NCI-H345 treated with DMSO at 0.1 percent for 48 hours (cell line): ENCODE data around the gene RBM28.

Source experiments
- DNase-seq: peaks from one replicate; lab custom pipeline; 2025; ENCODE audit not compliant: unreplicated experiment; lab: John Stamatoyannopoulos, UW

The RBM28 gene

DNA sequence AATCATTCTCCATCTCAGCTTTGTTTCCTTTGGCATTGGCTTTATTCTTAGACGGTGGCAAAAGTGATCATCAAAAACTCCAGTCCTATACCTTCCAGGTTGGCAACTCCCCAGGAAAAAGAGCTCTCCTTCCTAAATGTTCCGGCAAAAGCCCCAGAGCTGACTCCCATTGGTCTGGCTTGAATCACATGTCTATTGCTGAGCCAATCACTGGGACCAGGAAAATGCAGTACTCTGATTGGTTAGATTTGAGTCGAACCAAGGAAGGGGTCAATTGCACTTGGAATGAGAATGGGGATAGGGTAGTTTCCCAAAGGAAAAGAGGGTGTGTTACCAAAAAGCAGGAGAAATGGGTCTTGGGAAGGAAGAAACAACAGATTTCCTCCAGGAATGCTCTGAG is 80.3 kb downstream of the RBM28 start:
- no peak for DNase-seq

DNA sequence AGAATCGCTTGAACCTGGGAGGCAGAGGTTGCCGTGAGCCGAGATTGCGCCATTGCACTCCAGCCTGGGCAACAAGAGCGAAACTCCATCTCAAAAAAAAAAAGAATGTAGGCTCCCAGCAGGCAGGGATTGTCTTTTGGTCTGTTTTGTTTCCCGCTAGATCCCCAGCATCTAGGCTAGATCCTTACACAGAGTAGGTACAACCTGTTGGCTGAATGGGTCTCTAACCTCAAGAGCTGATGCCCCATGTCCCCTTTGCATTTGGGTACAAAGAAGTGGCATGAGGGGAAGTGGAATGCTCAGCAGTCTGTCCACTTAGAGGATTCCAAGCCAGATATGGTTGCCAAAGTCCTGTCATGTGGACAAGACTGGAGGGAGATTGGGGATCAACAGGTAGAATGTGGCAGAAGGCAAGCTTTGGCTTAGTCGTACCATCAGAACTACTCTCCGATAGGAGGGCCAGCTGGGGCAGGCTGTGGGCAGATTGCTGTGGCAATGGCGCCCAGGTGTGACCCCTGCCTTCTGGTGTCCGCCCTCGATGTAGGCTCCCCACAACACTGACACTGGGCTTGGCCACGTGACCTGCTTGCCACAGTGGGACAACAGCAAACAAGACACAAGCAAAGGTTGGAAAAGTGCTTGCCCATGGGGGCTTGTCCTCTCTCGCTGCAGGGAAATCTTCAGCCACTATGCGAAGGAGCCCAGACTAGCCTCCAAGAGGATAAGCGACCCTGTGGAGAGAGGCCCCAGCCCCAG is 81.3 kb downstream of the RBM28 start:
- DNase-seq = no peak

DNA sequence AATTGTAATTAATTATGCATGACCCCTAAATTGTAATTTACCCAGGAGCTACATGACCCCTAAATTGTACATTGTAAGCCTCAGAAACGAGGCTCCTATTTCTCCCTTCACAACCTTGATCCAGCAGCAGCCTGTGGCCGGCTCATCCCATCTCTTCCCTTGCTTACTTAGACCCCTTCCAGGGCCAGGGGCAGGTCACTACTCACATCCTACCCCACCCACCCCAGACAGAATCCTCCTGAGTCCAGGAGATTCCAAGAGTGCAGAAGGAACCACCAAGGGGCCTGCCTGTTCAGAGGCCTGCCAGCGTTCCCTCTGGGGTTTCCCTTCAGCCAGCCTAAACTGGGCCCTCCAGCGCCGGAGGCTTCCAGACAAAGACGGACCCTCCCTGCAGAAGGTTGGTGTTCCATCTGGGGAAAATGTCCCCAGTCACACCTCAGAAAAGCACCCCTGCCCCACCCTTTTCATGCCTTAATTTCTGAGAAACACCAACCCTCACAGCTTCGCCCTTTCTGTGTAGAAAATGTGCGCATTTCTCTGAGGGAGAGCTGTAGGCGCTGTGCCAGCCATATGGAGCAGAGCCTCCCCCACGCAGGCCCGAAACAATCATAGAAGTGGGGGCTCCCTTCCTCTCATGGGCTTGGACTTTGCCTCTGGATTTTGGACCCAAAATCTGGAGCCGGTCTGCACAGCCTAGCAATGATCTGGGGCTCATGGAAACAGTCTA is 83.5 kb downstream of the RBM28 start:
- no peak for DNase-seq

DNA sequence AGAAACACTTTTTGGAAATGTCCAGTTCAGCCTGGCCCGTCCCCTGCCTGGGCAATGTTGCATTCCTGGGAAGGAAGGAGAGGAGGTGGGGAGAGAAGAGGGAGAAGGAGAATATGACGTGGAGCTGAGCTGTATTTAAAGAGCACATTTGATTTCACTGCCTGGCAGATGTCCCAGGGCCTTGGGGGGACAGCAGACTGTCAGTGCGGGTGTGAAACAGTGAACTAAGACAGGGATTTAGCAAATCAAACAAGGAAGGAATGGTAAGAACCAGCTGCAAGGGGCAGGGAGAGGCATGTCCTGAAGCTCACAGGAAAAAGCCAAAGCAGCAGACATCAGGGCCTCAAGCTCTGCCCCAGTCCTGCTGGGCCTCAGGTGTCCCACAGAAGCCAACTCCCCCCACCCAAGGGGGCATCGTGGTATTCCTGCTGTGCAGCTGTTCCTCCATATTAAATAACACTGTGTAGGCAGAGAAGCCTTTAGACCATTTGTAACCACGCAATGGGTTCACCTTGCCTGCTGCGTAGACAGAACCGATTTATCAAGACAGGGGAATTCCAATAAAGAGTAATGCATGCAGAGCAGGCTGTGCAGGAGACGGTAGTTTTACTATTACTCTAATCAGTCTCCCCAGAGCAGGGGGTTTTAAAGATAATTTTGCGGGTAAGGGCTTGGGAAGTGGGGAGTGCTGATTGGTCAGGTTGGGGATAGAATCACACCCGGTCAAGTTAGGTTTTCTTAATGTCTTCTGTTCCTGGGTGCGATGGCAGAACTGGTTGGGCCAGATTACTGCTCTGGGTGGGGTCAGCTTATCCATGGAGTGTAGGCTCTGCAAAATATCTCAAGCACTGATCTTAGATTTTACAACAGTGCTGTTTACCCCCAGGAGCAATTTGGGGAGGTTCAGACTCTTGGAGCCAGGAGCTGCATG is 84.3 kb downstream of the RBM28 start:
- no peak for DNase-seq

- no peak for DNase-seq
These were observed 86.2 kb downstream of the RBM28 start for GRCh38 chr7:128257458-128257857.

- DNase-seq = no peak
These were observed 88.4 kb downstream of the RBM28 start for GRCh38 chr7:128255271-128255670.

DNA sequence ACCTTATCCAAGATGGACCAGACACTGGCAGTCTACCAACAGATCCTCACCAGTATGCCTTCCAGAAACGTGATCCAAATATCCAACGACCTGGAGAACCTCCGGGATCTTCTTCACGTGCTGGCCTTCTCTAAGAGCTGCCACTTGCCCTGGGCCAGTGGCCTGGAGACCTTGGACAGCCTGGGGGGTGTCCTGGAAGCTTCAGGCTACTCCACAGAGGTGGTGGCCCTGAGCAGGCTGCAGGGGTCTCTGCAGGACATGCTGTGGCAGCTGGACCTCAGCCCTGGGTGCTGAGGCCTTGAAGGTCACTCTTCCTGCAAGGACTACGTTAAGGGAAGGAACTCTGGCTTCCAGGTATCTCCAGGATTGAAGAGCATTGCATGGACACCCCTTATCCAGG is 89.2 kb downstream of the RBM28 start:
- no peak for DNase-seq

GRCh38 chr7:128253701-128254100 is 90.0 kb downstream of the RBM28 start:
- DNase-seq = no peak

GRCh38 chr7:128251337-128251736 is 92.4 kb downstream of the RBM28 start:
- DNase-seq = no peak
